AG10803 (cell line): ENCODE measurements around the gene CACNA1D.

Experiments
- DNase-seq: peaks from one replicate; pipeline ENCODE4 v3.0.0; 2010; ENCODE audit warnings: low read depth
- H3K4me3 ChIP-seq: 2 replicates; pipeline ENCODE4 v1.5.1; 2011; ENCODE audit warnings: mild to moderate bottlenecking, low read length, control low read depth
- CTCF ChIP-seq: conservative IDR thresholded peaks from 2 replicates; pipeline ENCODE4 v1.5.1; 2011; ENCODE audit warnings: mild to moderate bottlenecking, low read length, control low read depth, inconsistent platforms

The CACNA1D gene

GRCh38 chr3:53682807-53683206 lies 188.4 kb downstream of the CACNA1D start:
- no peak overlapping the region for H3K4me3 ChIP-seq
- TF ChIP-seq CTCF = no peak
- no peak for DNase-seq

- no peak for TF ChIP-seq CTCF
- DNase-seq = no peak
- no peak overlapping the region for H3K4me3 ChIP-seq
These were observed 193.7 kb downstream of the CACNA1D start for GRCh38 chr3:53688066-53688465.

- DNase-seq = no peak
- TF ChIP-seq CTCF = no peak
- no peak overlapping the region for H3K4me3 ChIP-seq
These were observed 194.6 kb downstream of the CACNA1D start for GRCh38 chr3:53688989-53689388.

- no peak for DNase-seq
- TF ChIP-seq CTCF = no peak
These were observed 195.3 kb downstream of the CACNA1D start for GRCh38 chr3:53689681-53690080.

GRCh38 chr3:53690521-53690920 lies 196.1 kb downstream of the CACNA1D start:
- no peak for TF ChIP-seq CTCF

More at GRCh38 chr3:53689681-53690080, 195.3 kb downstream of the CACNA1D start:
- H3K4me3 ChIP-seq = no peak overlapping the region

GRCh38 chr3:53691349-53691748 lies 196.9 kb downstream of the CACNA1D start:
- no peak for TF ChIP-seq CTCF
- H3K4me3 ChIP-seq = no peak overlapping the region

More at GRCh38 chr3:53690521-53690920, 196.1 kb downstream of the CACNA1D start:
- H3K4me3 ChIP-seq = no peak overlapping the region
- no peak for DNase-seq

GRCh38 chr3:53691885-53692284 lies 197.5 kb downstream of the CACNA1D start:
- no peak for TF ChIP-seq CTCF
- H3K4me3 ChIP-seq = no peak overlapping the region
- no peak for DNase-seq

More at GRCh38 chr3:53691349-53691748, 196.9 kb downstream of the CACNA1D start:
- no peak for DNase-seq
